SH-SY5Y (cell line): ENCODE data around the gene ZNF316.

Experiments
- GATA2 ChIP-seq: IDR thresholded peaks from 2 replicates; pipeline ENCODE4 v1.6.1; 2011; ENCODE audit warnings: mild to moderate bottlenecking, low read depth, low read length
- GATA3 ChIP-seq: IDR thresholded peaks from 2 replicates; pipeline ENCODE4 v1.6.1; 2011; ENCODE audit warnings: low read depth, mild to moderate bottlenecking, low read length, moderate library complexity

ZNF316 gene

DNA sequence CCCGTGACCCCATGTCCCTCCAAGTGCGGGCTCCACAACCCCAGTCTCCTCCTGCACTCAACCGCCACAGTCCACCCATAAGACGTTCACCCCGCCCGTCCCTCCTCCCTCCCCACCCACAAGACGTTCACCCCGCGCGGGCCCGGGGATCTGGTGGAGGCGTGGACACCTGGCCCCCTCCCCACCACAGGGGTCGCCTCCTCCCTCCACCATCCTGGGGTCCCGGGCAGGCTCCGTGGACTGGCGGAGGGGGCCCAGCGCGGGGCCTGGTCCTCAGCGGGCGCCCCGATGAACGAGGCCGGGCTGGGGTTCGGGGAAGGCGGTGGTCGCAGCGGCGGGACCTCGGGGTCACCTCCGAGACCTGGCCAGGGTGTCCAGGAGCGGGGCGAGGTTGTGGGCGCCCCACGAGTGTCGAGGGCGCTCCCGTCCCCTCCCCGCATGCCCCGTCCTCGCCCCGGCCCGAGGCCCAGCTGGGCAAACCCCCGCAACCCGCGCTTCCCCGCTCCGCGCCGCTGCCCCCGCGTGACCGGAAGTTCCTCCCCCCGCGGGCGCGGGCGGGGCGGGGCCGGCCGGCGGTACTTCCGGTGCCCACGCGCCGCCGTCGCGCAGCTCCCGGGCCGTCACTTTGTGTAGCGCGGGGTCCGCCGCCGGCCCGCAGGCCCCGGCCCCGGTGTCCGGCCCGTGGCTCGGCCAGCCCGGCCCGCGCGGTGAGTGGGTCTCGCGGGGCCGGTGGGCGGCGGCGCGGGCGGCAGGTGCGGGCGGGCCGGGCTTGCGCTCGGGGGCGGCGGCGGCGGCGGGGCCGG, at the start of gene ZNF316:
Gene ZNF316, plus strand, starts transcription at position 578 of the 803 bp plus-strand sequence. CDS start 5,092 bp downstream, outside the sequence.
- no peak for TF ChIP-seq GATA2
- no peak for TF ChIP-seq GATA3

- TF ChIP-seq GATA2 (no peak), GATA3 (no peak)
These were observed 48.6 kb upstream of the ZNF316 start for GRCh38 chr7:6588566-6588965.

DNA sequence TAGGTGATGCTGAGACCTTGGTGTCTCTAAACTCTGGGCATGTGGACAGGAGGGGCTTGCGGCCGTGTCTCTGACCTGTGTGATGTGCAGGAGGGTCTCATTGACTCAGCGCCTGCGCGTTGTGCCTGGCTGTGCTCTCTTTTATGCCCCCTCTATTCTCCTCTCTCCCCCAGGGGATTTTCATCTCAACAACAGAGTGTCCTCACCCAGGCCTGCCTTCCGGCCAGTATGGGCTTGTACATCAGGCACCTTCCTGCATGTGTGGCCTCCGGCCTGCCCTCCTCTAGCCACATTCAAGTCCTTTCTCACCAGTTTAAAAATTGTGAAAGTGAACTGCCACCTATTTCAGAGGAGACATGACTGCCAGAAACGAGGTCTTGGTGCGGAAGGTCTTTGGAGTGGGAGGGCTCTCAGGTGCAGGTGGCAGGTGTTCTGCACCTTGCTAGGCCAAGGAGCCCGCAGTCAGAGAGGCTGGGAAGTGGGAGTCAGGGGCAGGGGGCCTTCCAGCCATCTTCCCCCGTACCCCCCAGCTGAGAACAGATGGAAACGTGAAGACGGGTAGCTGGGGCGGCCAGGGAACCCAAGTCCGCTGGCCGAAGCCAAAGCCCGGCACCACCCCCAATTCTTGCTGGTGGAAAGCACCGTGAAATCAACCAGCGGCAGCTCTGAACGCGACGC, 47.8 kb upstream of the ZNF316 start:
- no peak for TF ChIP-seq GATA2
- no peak for TF ChIP-seq GATA3

GRCh38 chr7:6589829-6590644, 47.1 kb upstream of the ZNF316 start, which contains the start of gene INTS15:
TSS of gene INTS15 (plus strand) at chr7:6590021. CDS start at chr7:6590284, 263 bp downstream.
- no peak for TF ChIP-seq GATA2
- TF ChIP-seq GATA3 = no peak

DNA sequence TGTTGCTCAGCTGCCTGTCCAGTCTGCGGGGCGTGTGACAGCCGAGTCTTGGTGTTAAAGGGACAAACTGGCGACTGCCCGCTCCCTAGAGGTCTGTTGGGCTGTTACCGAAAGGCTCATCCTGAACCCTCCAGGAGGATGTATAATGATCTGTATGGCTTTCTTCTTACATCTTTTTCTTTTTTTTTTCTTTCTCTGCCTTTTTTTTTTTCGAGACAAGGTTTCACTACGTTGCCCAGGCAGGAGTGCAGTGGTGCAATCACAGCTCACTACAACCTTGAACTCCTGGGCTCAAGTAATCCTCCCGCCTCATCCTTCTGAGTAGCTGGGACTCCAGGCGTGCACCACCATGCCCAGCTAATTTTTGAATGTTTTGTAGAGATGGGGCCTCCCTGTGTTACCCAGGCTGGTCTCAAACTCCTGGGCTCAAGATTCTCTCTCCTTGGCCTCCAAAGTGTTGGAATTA, 46.4 kb upstream of the ZNF316 start:
- TF ChIP-seq GATA3 (no peak), GATA2 (no peak)

GRCh38 chr7:6600093-6600492, 37.0 kb upstream of the ZNF316 start:
- no peak for TF ChIP-seq GATA2
- no peak for TF ChIP-seq GATA3

GRCh38 chr7:6604458-6604857, 32.7 kb upstream of the ZNF316 start:
- TF ChIP-seq GATA2 (no peak), GATA3 (no peak)

GRCh38 chr7:6606866-6607583, 30.1 kb upstream of the ZNF316 start:
- no peak for TF ChIP-seq GATA2
- no peak for TF ChIP-seq GATA3

- no peak for TF ChIP-seq GATA2
- no peak for TF ChIP-seq GATA3
These were observed 29.5 kb upstream of the ZNF316 start for GRCh38 chr7:6607651-6608051.

GRCh38 chr7:6608081-6608480, 29.0 kb upstream of the ZNF316 start:
- TF ChIP-seq GATA3 (no peak), GATA2 (no peak)

DNA sequence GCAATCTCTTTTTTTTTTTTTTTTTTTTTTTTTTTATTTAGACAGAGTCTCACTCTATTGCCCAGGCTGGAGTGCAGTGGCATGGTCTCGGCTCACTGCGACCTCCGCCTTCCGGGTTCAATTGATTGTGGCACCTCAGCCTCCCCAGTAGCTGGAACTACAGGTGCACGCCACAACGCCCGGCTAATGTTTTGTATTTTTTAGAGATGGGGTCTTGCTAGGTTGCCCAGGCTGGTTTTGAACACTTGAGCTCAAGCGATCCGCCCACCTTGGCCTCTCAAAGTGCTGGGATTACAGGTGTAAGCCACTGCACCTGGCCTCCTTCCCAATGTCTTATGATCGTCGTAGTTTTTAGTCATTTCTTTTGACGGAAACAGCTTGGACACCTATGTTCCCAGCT, 28.3 kb upstream of the ZNF316 start:
- TF ChIP-seq GATA2 (no peak), GATA3 (no peak)

DNA sequence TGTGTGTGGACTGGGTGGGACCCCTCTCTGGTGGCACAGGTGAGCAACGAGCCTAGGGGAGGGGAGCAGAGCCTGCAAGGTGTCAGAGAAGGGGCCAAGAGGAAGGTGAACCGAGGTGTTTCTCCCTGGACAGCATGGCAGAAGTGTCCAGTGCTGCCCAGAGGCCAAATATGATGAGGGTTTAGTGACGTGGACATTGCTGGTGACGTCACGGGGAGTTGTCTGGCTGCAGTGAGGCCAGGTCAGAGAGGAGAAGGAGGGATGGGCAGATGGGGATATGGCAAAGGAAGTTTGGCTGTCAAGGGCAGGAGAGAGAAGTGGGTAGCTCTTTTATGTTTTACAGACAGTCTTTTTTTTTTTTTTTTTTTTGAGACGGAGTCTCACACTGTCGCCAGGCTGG, 24.3 kb upstream of the ZNF316 start:
- no peak for TF ChIP-seq GATA3
- TF ChIP-seq GATA2 = no peak

GRCh38 chr7:6613706-6614105, 23.4 kb upstream of the ZNF316 start:
- TF ChIP-seq GATA2 (no peak), GATA3 (no peak)
